ENCODE data around the gene SETD1B. TPM values are rescaled to one million over a fixed set of nuclear protein-coding genes. Genes with fewer than 3 reads are reported as not detected.

Gene SETD1B
- total and polyA plus RNA-seq, 9 donors, result 6.2 to 44.6 (median 28.6) TPM

DNA sequence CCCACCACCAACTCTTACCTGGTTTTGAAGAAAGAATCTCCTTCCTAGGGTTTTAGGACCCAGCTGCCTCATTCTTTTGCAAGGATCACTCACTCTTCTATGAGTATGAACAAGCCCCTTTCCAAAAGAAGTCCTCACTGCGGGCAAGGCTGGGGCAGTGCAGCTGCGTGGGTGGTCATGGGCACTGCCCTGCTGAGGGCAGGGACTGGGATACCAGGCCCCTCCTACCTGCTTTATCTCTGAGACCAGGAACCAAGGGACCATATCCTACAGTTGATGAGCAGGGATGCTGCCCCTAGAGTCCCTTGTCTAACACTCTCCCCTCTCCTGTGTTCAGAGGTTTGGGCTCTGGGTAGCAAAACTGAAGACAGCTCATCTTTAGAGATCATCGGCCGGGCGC, 34.3 kb downstream of the SETD1B start:
- no peak overlapping the region for H3K4me3 ChIP-seq
- DNase-seq, result no peak
- peaks cover 1% of the 10 kb centered on the region for H3K4me1 ChIP-seq (ENCODE audit: insufficient read depth)
- intact Hi-C loops (cut with DNase I), result loop anchor here in 1 of 4 donors (10.0 kb wide), 1 partner anchor 57 kb away; no protein-coding TSS in a partner anchor
- H3K36me3 ChIP-seq, result no peaks in the 10 kb centered on the region
- TF ChIP-seq, protein P1, sequence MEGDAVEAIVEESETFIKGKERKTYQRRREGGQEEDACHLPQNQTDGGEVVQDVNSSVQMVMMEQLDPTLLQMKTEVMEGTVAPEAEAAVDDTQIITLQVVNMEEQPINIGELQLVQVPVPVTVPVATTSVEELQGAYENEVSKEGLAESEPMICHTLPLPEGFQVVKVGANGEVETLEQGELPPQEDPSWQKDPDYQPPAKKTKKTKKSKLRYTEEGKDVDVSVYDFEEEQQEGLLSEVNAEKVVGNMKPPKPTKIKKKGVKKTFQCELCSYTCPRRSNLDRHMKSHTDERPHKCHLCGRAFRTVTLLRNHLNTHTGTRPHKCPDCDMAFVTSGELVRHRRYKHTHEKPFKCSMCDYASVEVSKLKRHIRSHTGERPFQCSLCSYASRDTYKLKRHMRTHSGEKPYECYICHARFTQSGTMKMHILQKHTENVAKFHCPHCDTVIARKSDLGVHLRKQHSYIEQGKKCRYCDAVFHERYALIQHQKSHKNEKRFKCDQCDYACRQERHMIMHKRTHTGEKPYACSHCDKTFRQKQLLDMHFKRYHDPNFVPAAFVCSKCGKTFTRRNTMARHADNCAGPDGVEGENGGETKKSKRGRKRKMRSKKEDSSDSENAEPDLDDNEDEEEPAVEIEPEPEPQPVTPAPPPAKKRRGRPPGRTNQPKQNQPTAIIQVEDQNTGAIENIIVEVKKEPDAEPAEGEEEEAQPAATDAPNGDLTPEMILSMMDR (IDR thresholded peaks at IDR 0.05), result no peak
- TF ChIP-seq POLR2A (IDR thresholded peaks at IDR 0.05) (no peak), EP300 (IDR thresholded peaks at IDR 0.05) (no peak)
- H3K27me3 ChIP-seq, result no peaks in the 10 kb centered on the region
- WGBS, 3 donors, result 77 to 85% (median 80%) methylated on average over 5 of the region's 5 CpGs
- H3K9me3 ChIP-seq, result no peaks in the 10 kb centered on the region
- H3K27ac ChIP-seq, result no peak overlapping the region

DNA sequence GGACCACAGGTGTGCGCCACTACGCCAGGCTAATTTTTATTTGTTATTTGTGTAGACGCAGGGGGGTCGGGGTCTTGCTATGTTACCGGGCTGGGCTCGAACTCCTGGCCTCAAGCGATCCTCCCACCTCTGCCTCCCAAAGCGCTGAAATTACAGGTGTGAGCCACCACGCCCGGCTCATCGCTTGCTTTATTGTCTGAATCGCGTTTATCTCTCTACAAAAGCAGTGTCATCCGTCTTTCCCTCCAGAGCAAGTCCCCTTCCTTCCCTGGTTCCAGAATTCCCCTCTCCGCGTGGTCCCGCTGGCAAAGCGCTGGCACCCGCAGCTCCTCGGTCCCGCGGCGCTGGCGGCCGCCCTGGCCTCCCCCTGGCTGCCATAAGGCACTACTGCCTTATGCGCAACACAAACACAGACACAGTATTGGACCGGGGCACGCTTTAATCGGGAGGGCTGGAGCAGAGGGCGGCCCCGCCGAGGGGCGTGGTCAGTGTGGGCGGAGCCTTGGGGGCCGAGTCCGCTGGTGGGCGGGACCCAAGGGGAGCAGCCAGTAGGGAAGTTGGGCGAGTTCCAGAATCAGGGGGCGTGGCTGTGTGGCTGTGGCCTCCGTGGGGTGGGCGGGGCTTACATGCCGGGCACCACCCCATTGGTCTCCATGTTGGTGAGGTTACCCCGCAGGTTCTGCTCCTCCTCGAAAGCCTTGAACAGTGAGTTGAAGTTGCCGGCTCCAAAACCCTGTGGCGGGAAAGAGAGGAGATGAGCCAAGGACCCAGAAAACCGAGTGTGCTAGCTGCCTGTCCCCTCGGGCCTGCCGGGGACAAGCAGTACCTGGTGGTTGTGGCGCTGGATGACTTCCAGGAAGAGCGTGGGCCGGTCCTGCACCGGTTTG, 35.5 kb downstream of the SETD1B start:
- Histone ChIP-seq H3K4me3 (peak overlapping the region; percentile 51), H3K4me1 (ENCODE audit: insufficient read depth) (peaks cover 1% of the 10 kb centered on the region), H3K36me3 (no peaks in the 10 kb centered on the region), H3K9me3 (no peaks in the 10 kb centered on the region), H3K27ac (no peak overlapping the region), H3K27me3 (no peaks in the 10 kb centered on the region)
- DNase-seq, result peak; percentile 100
- WGBS, 3 donors, result 9 to 11% (median 11%) methylated on average over 52 to 53 of the region's 53 CpGs
- TF ChIP-seq POLR2A (IDR thresholded peaks at IDR 0.05) (peak; percentile 29), EP300 (IDR thresholded peaks at IDR 0.05) (no peak)
- TF ChIP-seq, protein P1 (IDR thresholded peaks at IDR 0.05), result peak; percentile 35 to 61 (median 59)
- intact Hi-C loops (cut with DNase I), result loop anchor here in 1 of 4 donors (10.0 kb wide), 1 partner anchor 55 kb away; no protein-coding TSS in a partner anchor

DNA sequence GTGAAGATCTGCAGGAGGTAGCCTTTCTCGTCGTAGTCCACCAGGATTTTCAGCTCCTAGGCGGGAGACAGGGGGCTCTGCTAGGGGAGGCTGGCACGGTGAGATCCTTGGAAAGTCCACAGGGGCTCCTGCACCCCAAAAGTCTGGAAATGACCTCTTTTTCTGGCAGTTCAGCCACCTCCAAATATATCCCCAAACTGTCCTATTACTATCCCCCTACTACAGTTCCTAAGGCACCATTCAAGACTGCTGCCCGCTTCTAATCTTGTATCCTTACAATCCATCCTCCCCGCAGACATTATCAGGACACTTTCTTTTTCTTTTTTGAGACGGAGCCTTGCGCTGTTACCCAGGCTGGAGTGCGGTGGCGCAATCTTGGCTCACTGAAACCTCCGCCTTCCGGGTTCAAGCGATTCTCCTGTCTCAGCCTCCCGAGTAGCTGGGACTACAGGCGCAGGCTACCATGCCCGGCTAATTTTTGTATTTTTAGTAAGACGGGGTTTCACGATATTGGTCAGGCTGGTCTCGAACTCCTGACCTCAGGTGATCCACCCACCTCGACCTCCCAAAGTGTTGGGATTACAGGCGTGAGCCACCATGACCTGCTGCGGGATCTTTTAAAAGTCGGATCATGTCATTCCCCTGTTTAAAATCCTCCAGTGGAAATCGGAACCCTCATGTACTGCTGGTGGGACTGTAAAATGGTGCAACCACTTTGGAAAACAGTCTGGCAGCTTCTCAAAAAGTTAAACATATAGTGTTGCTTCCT, 36.4 kb downstream of the SETD1B start:
- peaks cover 1% of the 10 kb centered on the region for H3K4me1 ChIP-seq (ENCODE audit: insufficient read depth)
- H3K27me3 ChIP-seq, result no peaks in the 10 kb centered on the region
- intact Hi-C loops (cut with DNase I), result loop anchor here in 1 of 4 donors (10.0 kb wide), 1 partner anchor 55 kb away; no protein-coding TSS in a partner anchor
- H3K9me3 ChIP-seq, result no peaks in the 10 kb centered on the region
- no peak for DNase-seq
- 74 to 78% (median 76%) methylated on average over 24 of the region's 24 CpGs for WGBS, 3 donors
- no peaks in the 10 kb centered on the region for H3K36me3 ChIP-seq
- H3K4me3 ChIP-seq, result peak overlapping the region; percentile 51
- H3K27ac ChIP-seq, result no peak overlapping the region
- TF ChIP-seq POLR2A (IDR thresholded peaks at IDR 0.05) (no peak), EP300 (IDR thresholded peaks at IDR 0.05) (no peak)
- TF ChIP-seq, protein P1 (IDR thresholded peaks at IDR 0.05), result no peak

DNA sequence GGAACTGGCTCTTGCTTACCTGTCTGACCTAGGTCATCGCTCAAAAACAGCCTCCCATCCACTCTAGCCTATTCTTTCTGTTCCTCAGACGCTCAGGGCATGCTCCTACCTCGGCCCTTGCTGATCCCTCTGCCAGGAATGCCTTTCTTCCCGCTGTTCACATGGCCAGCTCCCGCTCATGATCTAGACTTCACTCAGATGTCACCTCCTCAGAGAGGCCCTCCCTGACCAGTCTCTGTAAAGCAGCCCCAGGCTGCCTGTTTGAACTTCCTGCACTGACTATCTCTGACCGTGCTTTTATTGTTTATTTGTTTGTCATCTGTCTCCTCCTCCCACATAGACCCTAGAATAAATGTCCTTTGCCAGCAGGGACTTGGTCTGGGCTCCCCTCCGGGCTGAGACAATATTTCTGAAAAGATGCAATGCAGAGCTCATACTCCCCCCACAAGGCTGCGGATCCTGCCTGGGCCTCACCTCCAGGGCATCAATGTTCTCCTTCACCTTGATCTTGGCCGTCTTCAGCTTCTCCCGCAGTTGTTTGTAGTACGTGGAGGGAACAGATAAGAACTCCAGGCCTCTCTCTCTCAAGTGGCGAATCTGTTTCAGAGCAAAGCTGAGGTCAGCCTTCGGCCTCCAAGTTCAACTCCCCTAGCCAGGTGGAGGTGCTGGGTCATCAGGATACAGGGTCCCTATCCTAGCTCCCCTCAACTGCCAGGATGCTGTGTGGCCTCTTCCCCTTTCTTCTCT, 39.6 kb downstream of the SETD1B start:
- no peak for DNase-seq
- WGBS, 3 donors, result 54 to 62% (median 59%) methylated on average over 13 of the region's 13 CpGs
- intact Hi-C loops (cut with DNase I), result no loop called here
- Histone ChIP-seq H3K27me3 (no peaks in the 10 kb centered on the region), H3K9me3 (no peaks in the 10 kb centered on the region), H3K4me1 (ENCODE audit: insufficient read depth) (peaks cover 1% of the 10 kb centered on the region), H3K27ac (no peak overlapping the region), H3K4me3 (no peak overlapping the region), H3K36me3 (no peaks in the 10 kb centered on the region)
- TF ChIP-seq, protein P1 (IDR thresholded peaks at IDR 0.05), result no peak
- no peak for TF ChIP-seq EP300 (IDR thresholded peaks at IDR 0.05)
- no peak for TF ChIP-seq POLR2A (IDR thresholded peaks at IDR 0.05)
